ENCODE measurements around the gene NAA40. TPM values are rescaled to one million over a fixed set of nuclear protein-coding genes. Genes with fewer than 3 reads are reported as not detected.

The NAA40 gene
- total RNA-seq, 1 experiment from 2014 or later: 44.9 TPM

GRCh38 chr11:63912678-63913077 is 26.1 kb upstream of the NAA40 start:
- TF ChIP-seq CTCF (IDR thresholded peaks at IDR 0.05; ENCODE audit: unreplicated experiment): no peak
- intact Hi-C loops (cut with micrococcal nuclease; ENCODE audit: unreplicated experiment): no loop called here
- Mint-ChIP-seq H3K27ac (ENCODE audit: unreplicated experiment) (no peak overlapping the region), H3K4me3 (ENCODE audit: low read depth, unreplicated experiment) (no peak overlapping the region), H3K27me3 (ENCODE audit: unreplicated experiment) (peaks cover 31% of the 10 kb centered on the region), H3K36me3 (ENCODE audit: insufficient read depth, unreplicated experiment) (peaks cover 25% of the 10 kb centered on the region), H3K4me1 (ENCODE audit: low read depth, unreplicated experiment) (no peaks in the 10 kb centered on the region), H3K9me3 (ENCODE audit: low read depth, unreplicated experiment) (no peaks in the 10 kb centered on the region)
- CTCF ChIA-PET: no interaction called here
- DNase-seq: no peak
- BruUV-seq (replicated peaks): no TSS peak

DNA sequence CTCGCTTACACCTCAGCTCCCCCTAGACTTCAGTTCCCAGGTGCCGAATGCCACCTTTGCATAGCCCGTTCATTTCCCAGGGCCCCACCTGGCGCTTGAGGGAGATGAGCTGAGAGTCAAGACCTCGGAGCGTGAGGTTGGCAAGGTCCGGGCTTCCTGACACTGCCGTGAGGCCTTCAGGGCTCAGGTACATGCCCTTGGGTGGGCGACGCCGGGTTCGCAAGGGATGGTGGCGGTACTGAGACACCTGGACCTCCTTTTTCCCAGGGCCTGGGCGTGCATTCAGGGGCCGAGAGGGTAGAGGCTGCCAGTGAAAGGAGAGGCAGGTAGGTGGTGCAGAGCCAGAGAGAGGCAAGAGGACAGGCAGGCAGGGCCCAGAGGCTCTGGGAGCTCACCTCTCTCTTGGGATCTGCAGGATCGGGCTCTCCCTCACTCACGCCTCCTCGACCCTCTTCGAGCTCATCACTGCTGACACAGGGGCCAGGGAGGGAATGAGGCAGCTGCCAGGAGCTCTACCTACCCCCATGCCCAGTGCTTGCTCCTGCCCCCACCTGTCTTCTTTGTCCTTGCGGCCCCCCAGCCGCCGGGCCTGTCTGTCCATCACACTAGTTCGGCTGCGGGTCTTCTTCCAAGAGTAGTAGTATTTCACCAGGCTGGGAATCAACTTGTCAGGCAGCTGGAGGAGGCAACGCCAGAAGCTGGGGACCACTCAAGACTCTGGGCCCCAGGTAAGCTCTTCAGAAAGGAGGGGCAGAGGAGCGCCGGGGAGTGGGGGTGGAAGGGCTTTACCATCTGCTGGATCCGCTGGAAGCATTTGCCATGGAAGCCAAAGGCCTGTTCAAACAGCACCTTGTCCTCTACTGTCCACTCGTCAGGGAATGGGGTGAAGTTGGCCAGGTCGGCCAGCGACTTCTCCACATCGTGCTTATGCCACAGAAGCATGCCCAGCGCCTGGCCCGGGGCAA is 24.7 kb upstream of the NAA40 start:
- intact Hi-C loops (cut with micrococcal nuclease; ENCODE audit: unreplicated experiment): no loop called here
- CTCF ChIA-PET: interaction anchor here (0.6 kb wide), 2 partner anchors 98 to 1657 kb away, joined by 3 read pairs; no protein-coding TSS in a partner anchor
- no peak for TF ChIP-seq CTCF (IDR thresholded peaks at IDR 0.05; ENCODE audit: unreplicated experiment)
- peaks cover 30% of the 10 kb centered on the region for H3K36me3 Mint-ChIP-seq (ENCODE audit: insufficient read depth, unreplicated experiment)
- DNase-seq: no peak
- no peak overlapping the region for H3K4me3 Mint-ChIP-seq (ENCODE audit: low read depth, unreplicated experiment)
- no peak overlapping the region for H3K27ac Mint-ChIP-seq (ENCODE audit: unreplicated experiment)
- H3K9me3 Mint-ChIP-seq (ENCODE audit: low read depth, unreplicated experiment): no peaks in the 10 kb centered on the region
- H3K4me1 Mint-ChIP-seq (ENCODE audit: low read depth, unreplicated experiment): peaks cover 8% of the 10 kb centered on the region
- H3K27me3 Mint-ChIP-seq (ENCODE audit: unreplicated experiment): peaks cover 46% of the 10 kb centered on the region
- BruUV-seq (replicated peaks): no TSS peak

- no peak overlapping the region for H3K27ac Mint-ChIP-seq (ENCODE audit: unreplicated experiment)
- DNase-seq: no peak
- H3K36me3 Mint-ChIP-seq (ENCODE audit: insufficient read depth, unreplicated experiment): peaks cover 30% of the 10 kb centered on the region
- BruUV-seq (replicated peaks): no TSS peak
- CTCF ChIA-PET: interaction anchor here (0.6 kb wide), 1 partner anchor 43 kb away, joined by 3 read pairs; no protein-coding TSS in a partner anchor
- intact Hi-C loops (cut with micrococcal nuclease; ENCODE audit: unreplicated experiment): no loop called here
- no peaks in the 10 kb centered on the region for H3K9me3 Mint-ChIP-seq (ENCODE audit: low read depth, unreplicated experiment)
- H3K4me1 Mint-ChIP-seq (ENCODE audit: low read depth, unreplicated experiment): peaks cover 8% of the 10 kb centered on the region
- peaks cover 47% of the 10 kb centered on the region for H3K27me3 Mint-ChIP-seq (ENCODE audit: unreplicated experiment)
- TF ChIP-seq CTCF (IDR thresholded peaks at IDR 0.05; ENCODE audit: unreplicated experiment): no peak
- no peak overlapping the region for H3K4me3 Mint-ChIP-seq (ENCODE audit: low read depth, unreplicated experiment)
Measured at GRCh38 chr11:63914896-63915691, 23.7 kb upstream of the NAA40 start.

- H3K4me3 Mint-ChIP-seq (ENCODE audit: low read depth, unreplicated experiment): peak overlapping the region; percentile 70
- peak; percentile 36 for DNase-seq
- intact Hi-C loops (cut with micrococcal nuclease; ENCODE audit: unreplicated experiment): no loop called here
- H3K4me1 Mint-ChIP-seq (ENCODE audit: low read depth, unreplicated experiment): peaks cover 8% of the 10 kb centered on the region
- TF ChIP-seq CTCF (IDR thresholded peaks at IDR 0.05; ENCODE audit: unreplicated experiment): peak; percentile 39
- BruUV-seq (replicated peaks): no TSS peak
- H3K9me3 Mint-ChIP-seq (ENCODE audit: low read depth, unreplicated experiment): no peaks in the 10 kb centered on the region
- peaks cover 30% of the 10 kb centered on the region for H3K36me3 Mint-ChIP-seq (ENCODE audit: insufficient read depth, unreplicated experiment)
- CTCF ChIA-PET: interaction anchor here (0.6 kb wide), 1 partner anchor 44 kb away, joined by 3 read pairs; no protein-coding TSS in a partner anchor
- no peak overlapping the region for H3K27ac Mint-ChIP-seq (ENCODE audit: unreplicated experiment)
- H3K27me3 Mint-ChIP-seq (ENCODE audit: unreplicated experiment): peaks cover 47% of the 10 kb centered on the region
Measured at GRCh38 chr11:63915961-63916836, 22.6 kb upstream of the NAA40 start.

Measured in Calu3 (cell line).